Breast epithelium (tissue), 4 donors: Measurements from ENCODE around the gene CHD9. TPM values are rescaled to one million over a fixed set of nuclear protein-coding genes. Genes with fewer than 3 reads are reported as not detected.

Source experiments
- DNase-seq, 2 donors: peaks; one replicate each; pipeline ENCODE4 v3.0.0-alpha.2; 2019; ENCODE audit warnings: low spot score in 2 of 2
- H3K27ac ChIP-seq, 2 donors: fragments of 200-600 bp; sonication (generic) in 1 of 2; one replicate each; pipeline ENCODE4 v1.5.1; 2016 to 2019; ENCODE audit warnings: mild to moderate bottlenecking in 1 of 2
- H3K27me3 ChIP-seq, 2 donors: fragments of 200-600 bp; sonication (generic) in 1 of 2; one replicate each; pipeline versions ENCODE4 v1.5.1 to v1.6.0; 2017 to 2019; ENCODE audit warnings: control low read depth in 1 of 2, mild to moderate bottlenecking in 1 of 2
- H3K36me3 ChIP-seq: fragments of 200-600 bp; one replicate; pipeline ENCODE4 v1.5.1; 2019
- H3K4me1 ChIP-seq, 2 donors: fragments of 200-600 bp; sonication (generic); one replicate each; pipeline ENCODE4 v1.5.1; 2016 to 2019; ENCODE audit warnings: control low read depth in 1 of 2
- H3K4me3 ChIP-seq, 3 donors: fragments of 200-600 bp; sonication (generic); 1 replicate in 2 of 3; 2 replicates in 1 of 3; pipeline ENCODE4 v1.5.1; 2016 to 2019; ENCODE audit warnings: mild to moderate bottlenecking in 3 of 3, moderate library complexity in 2 of 3
- H3K9me3 ChIP-seq, 2 donors: fragments of 200-600 bp; sonication (generic) in 1 of 2; one replicate each; pipeline ENCODE4 v1.5.1; 2016 to 2019; ENCODE audit warnings: control low read depth in 1 of 2
- POLR2A ChIP-seq: fragments of 450-650 bp; IDR thresholded peaks from one replicate; pipeline ENCODE4 v1.6.1; 2016; ENCODE audit warnings: antibody characterized with exemption, mild to moderate bottlenecking, moderate library complexity
- POLR2AphosphoS5 ChIP-seq, 3 donors: sonication (generic); formaldehyde crosslinking; IDR thresholded peaks; one replicate each; pipeline ENCODE4 v1.6.1; 2017; ENCODE audit warnings: antibody characterized with exemption in 3 of 3
- intact Hi-C: fragments of 100-400 bp; cut with DNase I; formaldehyde crosslinking; loops from one replicate; pipeline ENCODE4 v1.15.1; 2023; ENCODE audit warnings: low total_unique reads
- total RNA-seq, 3 donors: library from RNA; depleted of rRNA; stranded (reverse); fragments of >200 nt; gene quantifications; one replicate each; pipeline ENCODE4 v1.1.0, GENCODE V29; 2016
- TF ChIP-seq, protein P1 (sequence below), 3 donors: fragments of 450-650 bp; IDR thresholded peaks; one replicate each; pipeline ENCODE4 v1.5.1; 2016 to 2017; ENCODE audit warnings: antibody characterized with exemption in 3 of 3, mild to moderate bottlenecking in 3 of 3, moderate library complexity in 3 of 3

Gene CHD9
- total RNA-seq, 3 donors from 2014 or later = 93.8 to 160 (median 158) TPM

DNA sequence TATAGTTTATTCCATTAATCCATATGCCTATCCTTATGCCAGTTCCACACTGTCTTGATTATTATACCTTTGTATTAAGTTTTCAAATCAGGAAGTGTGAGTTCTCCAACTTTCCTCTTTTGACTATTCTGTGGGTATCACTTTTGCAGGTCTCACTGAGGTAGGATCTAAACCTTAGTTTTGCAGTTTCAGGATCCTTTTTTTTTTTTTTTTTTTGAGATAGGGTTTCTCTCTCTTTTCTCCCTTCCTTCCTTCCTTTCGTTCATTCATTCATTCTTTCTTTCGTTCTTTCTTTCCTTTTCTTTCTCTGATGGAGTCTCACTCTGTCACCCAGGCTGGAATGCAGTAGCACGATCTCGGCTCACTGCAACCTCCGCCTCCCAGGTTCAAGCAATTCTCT lies 71.6 kb downstream of the CHD9 start:
- TF ChIP-seq POLR2A (no peak), POLR2AphosphoS5 (IDR thresholded peaks at IDR 0.05) (no peak)
- TF ChIP-seq, protein P1, sequence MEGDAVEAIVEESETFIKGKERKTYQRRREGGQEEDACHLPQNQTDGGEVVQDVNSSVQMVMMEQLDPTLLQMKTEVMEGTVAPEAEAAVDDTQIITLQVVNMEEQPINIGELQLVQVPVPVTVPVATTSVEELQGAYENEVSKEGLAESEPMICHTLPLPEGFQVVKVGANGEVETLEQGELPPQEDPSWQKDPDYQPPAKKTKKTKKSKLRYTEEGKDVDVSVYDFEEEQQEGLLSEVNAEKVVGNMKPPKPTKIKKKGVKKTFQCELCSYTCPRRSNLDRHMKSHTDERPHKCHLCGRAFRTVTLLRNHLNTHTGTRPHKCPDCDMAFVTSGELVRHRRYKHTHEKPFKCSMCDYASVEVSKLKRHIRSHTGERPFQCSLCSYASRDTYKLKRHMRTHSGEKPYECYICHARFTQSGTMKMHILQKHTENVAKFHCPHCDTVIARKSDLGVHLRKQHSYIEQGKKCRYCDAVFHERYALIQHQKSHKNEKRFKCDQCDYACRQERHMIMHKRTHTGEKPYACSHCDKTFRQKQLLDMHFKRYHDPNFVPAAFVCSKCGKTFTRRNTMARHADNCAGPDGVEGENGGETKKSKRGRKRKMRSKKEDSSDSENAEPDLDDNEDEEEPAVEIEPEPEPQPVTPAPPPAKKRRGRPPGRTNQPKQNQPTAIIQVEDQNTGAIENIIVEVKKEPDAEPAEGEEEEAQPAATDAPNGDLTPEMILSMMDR (IDR thresholded peaks at IDR 0.05) = no peak
- Histone ChIP-seq H3K9me3 (no peaks in the 10 kb centered on the region), H3K27me3 (no peaks in the 10 kb centered on the region), H3K4me1 (peaks cover 0 to 6% of the 10 kb centered on the region in 2 donors), H3K36me3 (no peaks in the 10 kb centered on the region), H3K27ac (no peak overlapping the region), H3K4me3 (no peak overlapping the region)
- intact Hi-C loops = no loop called here
- no peak for DNase-seq

DNA sequence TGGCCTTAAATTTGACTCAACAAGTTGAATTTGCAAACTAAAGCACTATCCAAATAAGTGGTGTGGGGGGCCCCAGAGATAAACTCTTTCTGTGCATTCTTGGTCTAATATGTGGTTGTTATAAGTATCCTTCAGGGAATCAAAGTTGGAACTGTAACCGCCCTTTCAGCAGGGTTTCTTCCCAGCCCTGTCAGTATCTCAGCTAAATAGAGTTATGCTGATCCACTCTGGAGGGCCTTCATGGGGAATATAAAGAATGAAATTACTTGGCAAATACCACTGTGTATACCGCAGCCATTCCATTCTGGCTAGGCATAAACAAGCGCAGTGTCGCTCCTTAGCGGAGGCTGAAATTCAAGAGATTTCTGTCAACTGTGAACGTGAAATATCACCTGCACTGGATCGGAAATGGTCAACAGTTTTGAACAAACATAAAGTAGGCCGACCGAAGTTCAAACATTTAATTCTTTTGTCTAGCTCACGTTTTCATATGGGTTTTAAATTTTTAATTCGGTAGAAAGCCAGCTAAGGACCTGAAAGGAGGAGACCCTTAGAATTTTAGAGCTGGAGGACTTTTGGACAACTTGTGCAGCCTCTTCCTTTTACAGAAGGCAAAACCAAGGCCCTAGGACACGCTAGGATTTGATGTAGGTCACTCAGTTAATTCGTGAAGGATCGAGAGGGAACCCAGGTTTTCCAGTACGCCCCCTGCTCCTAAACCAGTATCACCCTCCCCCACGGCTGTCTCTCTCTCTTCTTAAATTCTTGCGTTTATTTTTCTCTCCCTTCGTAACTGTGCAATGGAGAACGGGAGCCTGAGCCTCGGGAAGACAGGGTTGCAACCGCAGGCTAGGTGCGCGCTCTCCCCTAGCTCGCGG lies 74.7 kb downstream of the CHD9 start:
- H3K36me3 ChIP-seq = no peaks in the 10 kb centered on the region
- TF ChIP-seq, protein P1 (IDR thresholded peaks at IDR 0.05) = no peak
- no peak for TF ChIP-seq POLR2A
- TF ChIP-seq POLR2AphosphoS5 (IDR thresholded peaks at IDR 0.05) = peak in 1 of 3 donors; percentile 8
- no peaks in the 10 kb centered on the region for H3K27me3 ChIP-seq
- H3K9me3 ChIP-seq = no peaks in the 10 kb centered on the region
- peak overlapping the region; percentile 95 to 98 for H3K27ac ChIP-seq
- H3K4me3 ChIP-seq = peak overlapping the region; percentile 84 to 90 (median 85)
- DNase-seq = no peak
- H3K4me1 ChIP-seq = peaks cover 0 to 10% of the 10 kb centered on the region in 2 donors
- intact Hi-C loops = no loop called here

DNA sequence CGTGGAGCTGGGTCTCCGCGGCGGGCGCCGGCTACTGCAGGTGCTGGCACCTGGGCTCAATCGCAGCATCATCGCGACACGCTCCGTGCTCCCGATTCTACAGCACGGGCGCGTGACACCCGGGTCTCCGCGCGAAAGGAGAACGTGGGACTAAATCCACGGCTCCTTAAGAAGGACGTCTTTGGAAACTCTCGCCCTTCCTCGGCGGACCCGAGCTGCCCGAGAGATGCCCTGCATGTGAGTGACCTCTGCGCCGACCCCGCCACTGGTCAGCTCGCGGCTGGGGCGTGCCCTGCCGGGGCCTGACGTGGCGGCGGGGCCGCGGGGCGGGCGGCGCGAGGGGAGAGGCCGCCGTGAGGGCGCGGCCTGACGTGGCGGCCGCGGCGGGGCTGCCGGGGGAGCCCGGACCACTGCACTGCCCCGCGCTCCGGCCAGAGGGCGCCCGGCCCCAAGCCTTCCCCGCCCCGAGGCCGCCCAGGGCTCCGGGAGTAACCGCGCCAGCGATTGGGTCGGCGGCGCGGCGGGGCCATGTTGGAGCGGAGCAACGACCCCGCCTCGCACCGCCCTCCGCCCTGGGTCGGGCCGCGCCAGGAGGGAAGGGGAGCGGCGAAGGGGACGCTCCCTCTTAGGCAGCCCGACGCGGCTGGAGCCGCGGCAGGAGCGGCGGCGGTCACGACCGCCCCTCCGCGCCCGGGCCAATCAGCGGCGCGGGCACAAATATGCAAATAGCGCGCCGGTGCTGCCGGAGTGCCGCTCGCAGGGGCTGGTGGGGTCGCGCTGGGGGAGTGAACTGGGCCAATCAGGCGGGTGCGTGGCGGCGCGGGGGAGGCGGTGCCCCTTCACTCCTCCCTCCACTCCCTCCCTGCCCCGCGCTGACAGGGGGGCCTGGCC lies 75.6 kb downstream of the CHD9 start:
- H3K9me3 ChIP-seq = no peaks in the 10 kb centered on the region
- peaks cover 0 to 11% of the 10 kb centered on the region in 2 donors for H3K4me1 ChIP-seq
- peak; percentile 97 for DNase-seq
- H3K4me3 ChIP-seq = peak overlapping the region; percentile 84 to 90 (median 85)
- TF ChIP-seq, protein P1 (IDR thresholded peaks at IDR 0.05) = peak in 1 of 3 donors; percentile 94
- peak; percentile 52 to 73 (median 65) for TF ChIP-seq POLR2AphosphoS5 (IDR thresholded peaks at IDR 0.05)
- no peak for TF ChIP-seq POLR2A
- intact Hi-C loops = no loop called here
- H3K27me3 ChIP-seq = no peaks in the 10 kb centered on the region
- H3K27ac ChIP-seq = peak overlapping the region; percentile 95 to 98
- H3K36me3 ChIP-seq = no peaks in the 10 kb centered on the region

DNA sequence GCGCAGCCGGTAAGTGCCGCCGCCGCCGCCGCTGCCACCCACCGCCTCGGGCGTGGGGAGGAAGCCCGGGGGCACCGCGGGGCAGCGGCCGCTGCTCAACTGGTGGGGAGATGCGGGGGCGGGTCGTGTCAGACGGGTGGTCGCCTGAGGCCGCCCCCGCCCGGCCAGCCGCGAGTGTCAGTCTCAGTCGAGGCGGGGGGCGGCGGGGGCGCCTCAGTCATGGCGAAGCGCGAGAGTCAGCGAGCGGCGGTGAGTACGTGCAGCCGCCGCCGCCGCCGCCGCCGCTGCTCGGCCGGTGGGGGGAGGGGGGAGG lies 76.2 kb downstream of the CHD9 start:
- intact Hi-C loops = no loop called here
- no peaks in the 10 kb centered on the region for H3K36me3 ChIP-seq
- no peaks in the 10 kb centered on the region for H3K27me3 ChIP-seq
- no peak for DNase-seq
- peak overlapping the region; percentile 95 to 98 for H3K27ac ChIP-seq
- H3K4me1 ChIP-seq = peaks cover 0 to 11% of the 10 kb centered on the region in 2 donors
- TF ChIP-seq, protein P1 (IDR thresholded peaks at IDR 0.05) = no peak
- peak overlapping the region; percentile 84 to 90 (median 85) for H3K4me3 ChIP-seq
- no peaks in the 10 kb centered on the region for H3K9me3 ChIP-seq
